ENCODE results near the gene RYR1.
A peak's percentile ranks its signal among the peaks of the same experiment; 100 is the strongest.
"Not testable (repeated sequence)": the region's sequence is repeated elsewhere in the genome, so short reads cannot be mapped to it uniquely, and the experiment has no call there.

RYR1 gene

GRCh38 chr19:38624822-38625221 is 191.3 kb downstream of the RYR1 start:
- no peak for DNase-seq

- DNase-seq = no peak
Observed at GRCh38 chr19:38626401-38626800, 192.9 kb downstream of the RYR1 start.

GRCh38 chr19:38629568-38629967 is 196.1 kb downstream of the RYR1 start:
- no peak for DNase-seq

- not testable (repeated sequence) for DNase-seq
Observed at GRCh38 chr19:38631301-38631700, 197.8 kb downstream of the RYR1 start.

GRCh38 chr19:38631811-38632475 is 198.5 kb downstream of the RYR1 start:
- not testable (repeated sequence) for DNase-seq

GRCh38 chr19:38632476-38633213 is 199.2 kb downstream of the RYR1 start:
- DNase-seq = no peak

GRCh38 chr19:38634757-38635482 is 201.4 kb downstream of the RYR1 start:
- DNase-seq = peak; percentile 31

- DNase-seq = no peak
Observed at GRCh38 chr19:38635483-38636399, 202.2 kb downstream of the RYR1 start.
